GM12878 (cell line): Measurements from ENCODE around the gene SYNRG.

ENCODE experiments used
- EZH2 ChIP-seq: IDR thresholded peaks from 2 replicates; pipeline ENCODE4 v1.6.1; 2012; ENCODE audit warnings: low read depth, mild to moderate bottlenecking, control low read depth, inconsistent platforms, low read length, borderline replicate concordance; ENCODE audit not compliant: control insufficient read depth
- ZNF592 ChIP-seq: fragments of 450-650 bp; IDR thresholded peaks from 2 replicates; pipeline ENCODE4 v1.6.1; 2017; ENCODE audit warnings: mild to moderate bottlenecking, moderate library complexity

- TF ChIP-seq EZH2 (no peak), ZNF592 (no peak)
Measured at GRCh38 chr17:37466471-37466870, 142.7 kb downstream of the SYNRG start.
